Central memory CD8-positive, alpha-beta T cell (primary cell): Measurements from ENCODE around the gene LRRC2.

Experiments
- ATAC-seq: fragments of 150-1000 bp; cut with Tn5 transposase; replicated peaks from 2 replicates; pipeline ENCODE4 v1.10.0; 2022; ENCODE audit warnings: mild to moderate bottlenecking, moderate FRiP score, moderate number of reproducible peaks; ENCODE audit not compliant: poor library complexity, severe bottlenecking; ENCODE audit errors: extremely low read depth
- DNase-seq, 2 donors: peaks; one replicate each; pipeline ENCODE4 v3.0.0; 2021; ENCODE audit warnings: low spot score in 2 of 2
- H3K27ac Mint-ChIP-seq: one replicate; pipeline ENCODE4 v1.8.0; 2022; ENCODE audit warnings: low read depth, mild to moderate bottlenecking, moderate library complexity, mixed read lengths
- H3K27me3 Mint-ChIP-seq: one replicate; pipeline ENCODE4 v1.8.0; 2022; ENCODE audit warnings: mixed read lengths
- H3K36me3 Mint-ChIP-seq: one replicate; pipeline ENCODE4 v1.8.0; 2022; ENCODE audit warnings: mild to moderate bottlenecking, moderate library complexity, mixed read lengths; ENCODE audit not compliant: insufficient read depth
- H3K4me1 Mint-ChIP-seq: one replicate; pipeline ENCODE4 v1.8.0; 2022; ENCODE audit warnings: mixed read lengths
- H3K4me3 Mint-ChIP-seq: one replicate; pipeline ENCODE4 v1.8.0; 2022; ENCODE audit warnings: mild to moderate bottlenecking, moderate library complexity, mixed read lengths
- H3K9me3 Mint-ChIP-seq: one replicate; pipeline ENCODE4 v1.8.0; 2022; ENCODE audit warnings: mixed read lengths

Gene LRRC2, protein sequence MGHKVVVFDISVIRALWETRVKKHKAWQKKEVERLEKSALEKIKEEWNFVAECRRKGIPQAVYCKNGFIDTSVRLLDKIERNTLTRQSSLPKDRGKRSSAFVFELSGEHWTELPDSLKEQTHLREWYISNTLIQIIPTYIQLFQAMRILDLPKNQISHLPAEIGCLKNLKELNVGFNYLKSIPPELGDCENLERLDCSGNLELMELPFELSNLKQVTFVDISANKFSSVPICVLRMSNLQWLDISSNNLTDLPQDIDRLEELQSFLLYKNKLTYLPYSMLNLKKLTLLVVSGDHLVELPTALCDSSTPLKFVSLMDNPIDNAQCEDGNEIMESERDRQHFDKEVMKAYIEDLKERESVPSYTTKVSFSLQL

DNA sequence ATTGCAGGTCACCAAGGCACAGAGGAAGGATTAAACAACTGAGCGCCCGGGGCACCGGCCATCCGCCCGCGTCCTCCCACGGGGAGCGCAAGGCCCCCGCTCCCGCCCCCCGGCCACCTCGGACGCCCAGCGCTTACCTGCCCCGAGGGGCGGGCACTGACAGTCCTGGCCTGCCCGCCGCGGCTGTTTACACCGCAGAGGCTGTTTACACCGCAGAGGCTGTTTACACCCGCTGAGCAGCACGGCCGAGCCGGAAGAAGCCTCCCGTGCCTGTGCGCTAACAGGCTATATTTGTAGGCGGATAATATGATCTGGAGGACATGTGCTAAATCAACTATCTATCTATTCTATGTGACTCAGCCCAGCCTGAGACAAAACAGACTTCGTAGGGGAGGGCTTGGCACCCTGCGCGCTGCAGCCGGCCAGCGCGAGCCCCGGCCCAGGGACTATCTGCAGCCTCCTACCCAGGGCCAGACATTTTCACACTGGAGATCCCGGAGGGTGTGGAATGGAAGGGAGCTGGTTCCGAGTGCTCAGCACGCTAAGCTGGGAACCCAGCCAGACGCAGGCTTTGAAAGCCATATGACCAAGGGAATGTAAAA is at the start of gene LRRC2:
LRRC2 (minus strand) TSS at position 263 of the 602 bp plus-strand sequence. CDS start 14,711 bp downstream, outside the sequence.
- peaks cover 24% of the 10 kb centered on the region for H3K27me3 Mint-ChIP-seq
- peak within 1 kb of the TSS; percentile 68 for H3K4me3 Mint-ChIP-seq
- H3K9me3 Mint-ChIP-seq = no peaks in the 10 kb centered on the region
- no peaks in the 10 kb centered on the region for H3K36me3 Mint-ChIP-seq
- DNase-seq (no peak), ATAC-seq (peak; percentile 85)
- peaks cover 25% of the 10 kb centered on the region for H3K4me1 Mint-ChIP-seq
- no peak within 1 kb of the TSS for H3K27ac Mint-ChIP-seq

DNA sequence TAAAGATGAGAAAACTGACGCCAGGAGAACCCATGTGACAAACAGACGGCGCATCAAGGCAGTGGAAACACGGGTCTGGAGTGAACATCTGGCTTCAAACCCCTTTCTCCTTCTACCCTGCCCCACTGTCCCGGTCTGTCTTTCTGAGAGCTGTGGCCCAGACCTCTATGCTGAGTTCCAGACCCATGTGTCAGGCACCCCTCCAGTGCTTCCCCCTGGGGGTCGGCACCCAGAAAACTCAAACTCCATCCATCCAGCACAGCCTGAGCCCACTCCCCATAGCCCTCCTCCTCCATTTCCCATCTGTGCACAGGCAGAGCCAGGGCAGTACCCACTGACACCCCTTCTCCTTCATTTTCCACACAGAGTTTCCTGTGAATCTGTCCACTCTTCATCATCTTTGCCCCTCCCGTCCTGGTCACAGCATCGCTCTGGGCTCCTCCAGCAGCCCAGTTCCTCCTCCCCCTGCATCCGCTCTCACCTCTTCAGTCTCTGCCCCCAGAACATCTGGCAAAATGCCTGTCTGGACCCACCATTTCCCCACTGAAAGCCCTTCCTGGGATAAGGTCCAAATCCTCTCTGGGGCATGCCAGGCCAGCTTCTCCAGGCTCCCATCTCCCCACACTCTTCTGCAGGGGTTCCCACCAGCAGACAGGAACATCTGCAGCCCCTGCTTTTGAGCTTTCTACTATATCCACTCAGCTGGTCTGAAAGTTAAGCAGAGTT is 49.1 kb upstream of the LRRC2 start:
- Mint-ChIP-seq H3K27ac (no peak overlapping the region), H3K9me3 (no peaks in the 10 kb centered on the region), H3K4me3 (no peak overlapping the region), H3K27me3 (peaks cover 73% of the 10 kb centered on the region), H3K4me1 (no peaks in the 10 kb centered on the region), H3K36me3 (peaks cover 2% of the 10 kb centered on the region)
- no peak for DNase-seq
- ATAC-seq = no peak

DNA sequence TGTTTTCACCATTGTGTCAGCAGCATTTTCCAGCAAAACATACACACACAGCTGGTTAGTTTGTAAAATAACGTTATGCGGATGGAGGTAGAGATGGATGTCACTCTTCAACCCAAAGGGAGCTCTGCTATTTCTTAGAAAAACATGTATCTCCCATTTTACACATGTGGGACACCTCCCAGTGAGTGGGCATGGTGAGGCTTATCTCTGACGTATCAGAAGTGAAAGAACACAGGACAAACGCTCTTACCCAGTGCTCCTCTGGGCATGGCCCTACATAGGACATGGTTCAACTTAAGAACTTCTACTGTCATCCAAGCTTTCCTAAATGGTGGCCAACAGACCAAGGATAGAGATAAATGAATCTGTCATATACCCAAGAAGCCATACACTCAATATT is 48.3 kb upstream of the LRRC2 start:
- Mint-ChIP-seq H3K36me3 (peaks cover 2% of the 10 kb centered on the region), H3K27me3 (peaks cover 65% of the 10 kb centered on the region), H3K4me3 (no peak overlapping the region), H3K4me1 (no peaks in the 10 kb centered on the region), H3K27ac (no peak overlapping the region), H3K9me3 (no peaks in the 10 kb centered on the region)
- DNase-seq = no peak
- ATAC-seq = no peak

DNA sequence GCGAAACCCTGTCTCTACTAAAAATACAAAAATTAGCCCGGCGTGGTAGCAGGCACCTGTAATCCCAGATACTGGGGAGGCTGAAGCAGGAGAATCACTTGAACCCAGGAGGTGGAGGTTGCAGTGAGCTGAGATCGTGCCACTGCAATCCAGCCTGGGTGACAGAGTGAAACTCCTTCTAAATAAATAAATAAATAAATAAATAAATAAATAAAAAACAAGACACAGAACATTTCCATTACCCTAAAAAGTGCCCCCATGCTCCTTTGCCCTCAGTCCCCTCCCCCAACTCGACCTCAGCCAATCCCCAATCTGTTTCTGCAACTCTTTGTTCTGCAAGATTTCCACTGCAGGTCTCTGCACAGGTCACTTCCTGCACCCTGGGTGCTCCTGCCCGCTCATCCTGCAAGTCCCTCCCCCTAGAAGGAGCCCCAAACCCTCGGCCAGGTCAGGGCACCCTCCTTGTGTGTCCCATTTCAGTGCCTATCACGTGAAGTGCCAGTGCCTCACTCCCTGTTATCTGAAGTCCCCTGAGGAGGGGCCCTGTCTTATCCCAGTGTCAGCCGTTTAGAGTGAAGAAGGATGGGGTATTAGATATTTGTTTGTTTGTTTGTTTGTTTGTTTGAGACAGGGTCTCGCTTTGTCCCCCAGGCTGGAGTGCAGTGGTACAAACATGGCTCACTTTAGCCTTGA is 47.4 kb upstream of the LRRC2 start:
- Mint-ChIP-seq H3K27ac (no peak overlapping the region), H3K27me3 (peaks cover 56% of the 10 kb centered on the region), H3K36me3 (peaks cover 2% of the 10 kb centered on the region), H3K4me1 (no peaks in the 10 kb centered on the region), H3K4me3 (no peak overlapping the region), H3K9me3 (no peaks in the 10 kb centered on the region)
- DNase-seq (no peak), ATAC-seq (no peak)

DNA sequence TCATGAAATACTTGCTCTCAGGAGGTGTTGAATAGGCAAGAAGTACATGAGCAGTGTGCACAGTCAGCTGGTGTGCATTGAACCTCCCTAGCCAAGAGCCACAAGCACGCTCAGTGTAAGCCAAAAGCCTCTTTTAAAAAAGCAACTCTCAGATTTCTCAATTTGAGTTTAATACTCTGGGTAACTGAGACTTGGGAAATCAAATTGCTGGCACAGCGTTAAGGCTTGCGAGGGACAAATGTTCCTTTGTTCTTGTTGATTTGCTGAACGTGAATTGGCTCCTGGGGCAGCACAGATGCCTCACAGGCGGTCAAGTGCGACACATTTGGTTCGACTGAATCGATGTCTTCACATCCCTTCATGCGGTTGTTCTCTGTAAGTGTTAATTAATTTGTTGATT is 46.2 kb upstream of the LRRC2 start, which contains the start of gene FAM240A:
FAM240A (plus strand) TSS at position 202 of the 400 bp plus-strand sequence; CDS start at position 361, 159 bp downstream.
- no peak within 1 kb of the TSS for H3K4me3 Mint-ChIP-seq
- no peak within 1 kb of the TSS for H3K27ac Mint-ChIP-seq
- H3K27me3 Mint-ChIP-seq = peaks cover 54% of the 10 kb centered on the region
- ATAC-seq (no peak), DNase-seq (no peak)
- H3K9me3 Mint-ChIP-seq = no peaks in the 10 kb centered on the region
- no peaks in the 10 kb centered on the region for H3K4me1 Mint-ChIP-seq
- peaks cover 2% of the 10 kb centered on the region for H3K36me3 Mint-ChIP-seq

DNA sequence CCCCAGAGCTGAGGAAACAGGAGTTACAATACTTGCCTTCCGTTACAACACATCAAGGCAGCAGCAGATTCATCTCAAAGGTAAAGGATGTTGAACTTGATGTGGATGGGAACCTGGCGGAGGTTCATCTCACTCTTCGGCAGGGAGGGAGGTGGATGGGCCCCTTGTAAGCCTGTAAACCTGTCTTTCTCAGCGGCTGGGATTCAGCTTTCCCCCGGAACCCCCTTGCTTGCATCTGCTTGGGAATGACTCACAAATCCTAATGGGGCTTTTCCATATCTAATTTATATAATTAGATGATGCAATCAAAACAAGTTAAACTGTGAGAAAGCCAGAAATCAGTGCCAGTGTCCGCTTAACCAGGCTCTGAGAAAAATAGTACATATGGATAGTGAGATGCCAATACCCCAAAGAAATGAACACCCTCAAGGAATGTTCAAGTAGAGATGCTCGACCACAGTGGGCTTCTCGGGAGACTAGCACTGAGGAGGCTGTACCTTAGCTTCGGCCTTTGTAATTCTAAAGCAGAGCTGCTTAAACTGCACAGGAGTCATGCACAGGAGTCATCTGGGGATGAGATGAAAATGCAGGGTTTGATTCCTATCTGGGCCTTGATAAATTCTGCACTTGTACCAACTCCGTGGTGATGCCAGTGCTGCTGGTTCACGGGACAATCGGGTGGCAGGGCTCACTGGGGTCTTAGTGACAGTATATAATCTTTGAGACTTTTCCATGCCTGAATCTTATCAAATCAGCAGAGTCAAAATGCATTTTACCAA is 44.0 kb upstream of the LRRC2 start:
- H3K27me3 Mint-ChIP-seq = peaks cover 37% of the 10 kb centered on the region
- no peaks in the 10 kb centered on the region for H3K4me1 Mint-ChIP-seq
- peaks cover 2% of the 10 kb centered on the region for H3K36me3 Mint-ChIP-seq
- no peak overlapping the region for H3K4me3 Mint-ChIP-seq
- no peak overlapping the region for H3K27ac Mint-ChIP-seq
- no peaks in the 10 kb centered on the region for H3K9me3 Mint-ChIP-seq
- ATAC-seq = no peak
- no peak for DNase-seq

DNA sequence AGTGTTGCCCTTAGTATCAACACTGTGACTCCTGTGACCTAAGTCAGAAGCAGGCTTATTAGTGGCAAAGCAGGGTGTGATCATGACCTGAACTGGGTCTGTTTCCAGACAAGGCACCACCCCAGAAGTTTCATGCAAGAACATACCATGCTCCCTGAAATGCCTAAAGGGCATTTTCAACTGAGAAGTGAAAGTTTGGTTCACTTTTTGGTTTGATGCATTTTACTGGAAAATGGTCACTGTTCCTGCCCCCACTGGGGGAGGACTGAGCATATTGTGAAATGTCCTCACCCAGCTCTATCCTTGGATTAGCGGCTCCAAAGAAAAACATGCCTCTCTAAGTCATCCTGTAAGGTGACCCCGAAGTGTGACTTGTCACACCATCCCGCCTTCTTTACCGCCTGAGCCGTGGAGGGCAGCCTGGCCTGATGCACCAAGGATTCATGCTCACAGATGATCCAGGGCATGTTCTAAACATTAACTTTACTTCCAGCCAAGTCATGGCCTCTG is 43.2 kb upstream of the LRRC2 start:
- Mint-ChIP-seq H3K27me3 (peaks cover 32% of the 10 kb centered on the region), H3K36me3 (peaks cover 2% of the 10 kb centered on the region), H3K4me3 (no peak overlapping the region), H3K4me1 (no peaks in the 10 kb centered on the region), H3K27ac (no peak overlapping the region), H3K9me3 (no peaks in the 10 kb centered on the region)
- no peak for DNase-seq
- no peak for ATAC-seq

DNA sequence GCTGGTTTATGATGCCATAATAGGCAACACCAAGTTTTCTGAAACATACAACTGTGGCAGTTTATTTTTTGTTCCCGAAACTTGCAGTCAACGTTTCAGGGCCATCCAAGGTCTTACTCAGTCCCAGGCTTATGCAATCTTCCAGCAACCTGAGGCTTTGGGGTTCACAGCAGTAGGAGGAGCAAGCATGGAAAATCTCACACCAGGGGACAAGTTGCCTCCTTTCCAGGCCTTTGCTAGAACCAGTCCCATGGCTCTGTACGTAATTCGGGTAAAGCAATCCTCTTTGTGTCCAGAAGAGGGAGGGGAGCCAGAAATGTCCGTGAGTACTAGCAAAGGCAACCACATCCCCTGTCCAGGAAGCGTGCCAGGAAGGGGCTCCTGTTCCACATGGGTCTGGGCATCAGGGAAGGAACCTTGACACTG is 41.5 kb upstream of the LRRC2 start:
- H3K4me1 Mint-ChIP-seq = no peaks in the 10 kb centered on the region
- peaks cover 18% of the 10 kb centered on the region for H3K27me3 Mint-ChIP-seq
- no peak overlapping the region for H3K27ac Mint-ChIP-seq
- ATAC-seq = no peak
- DNase-seq = no peak
- H3K4me3 Mint-ChIP-seq = no peak overlapping the region
- H3K9me3 Mint-ChIP-seq = no peaks in the 10 kb centered on the region
- H3K36me3 Mint-ChIP-seq = peaks cover 2% of the 10 kb centered on the region

DNA sequence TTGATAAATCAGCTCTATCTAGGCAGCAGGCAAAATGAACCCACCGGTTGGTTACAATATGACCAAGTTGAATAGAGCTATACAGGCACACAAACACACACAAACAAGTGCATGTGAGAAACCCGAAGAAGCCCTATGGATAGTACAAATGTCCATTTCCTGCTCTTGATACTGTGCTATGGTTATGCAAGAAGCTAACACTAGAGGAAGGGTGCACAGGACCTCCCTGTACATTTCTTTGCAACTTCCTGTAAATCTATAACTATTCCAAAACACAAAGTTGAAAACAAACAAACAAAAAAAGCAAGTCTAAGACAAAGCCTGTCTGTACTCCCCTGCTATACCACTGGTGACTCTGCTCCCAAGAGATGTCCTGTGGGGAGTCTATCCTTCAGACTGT is 38.0 kb upstream of the LRRC2 start:
- H3K27me3 Mint-ChIP-seq = no peaks in the 10 kb centered on the region
- no peak overlapping the region for H3K4me3 Mint-ChIP-seq
- no peaks in the 10 kb centered on the region for H3K36me3 Mint-ChIP-seq
- H3K27ac Mint-ChIP-seq = no peak overlapping the region
- no peaks in the 10 kb centered on the region for H3K9me3 Mint-ChIP-seq
- no peaks in the 10 kb centered on the region for H3K4me1 Mint-ChIP-seq
- DNase-seq (no peak), ATAC-seq (no peak)

DNA sequence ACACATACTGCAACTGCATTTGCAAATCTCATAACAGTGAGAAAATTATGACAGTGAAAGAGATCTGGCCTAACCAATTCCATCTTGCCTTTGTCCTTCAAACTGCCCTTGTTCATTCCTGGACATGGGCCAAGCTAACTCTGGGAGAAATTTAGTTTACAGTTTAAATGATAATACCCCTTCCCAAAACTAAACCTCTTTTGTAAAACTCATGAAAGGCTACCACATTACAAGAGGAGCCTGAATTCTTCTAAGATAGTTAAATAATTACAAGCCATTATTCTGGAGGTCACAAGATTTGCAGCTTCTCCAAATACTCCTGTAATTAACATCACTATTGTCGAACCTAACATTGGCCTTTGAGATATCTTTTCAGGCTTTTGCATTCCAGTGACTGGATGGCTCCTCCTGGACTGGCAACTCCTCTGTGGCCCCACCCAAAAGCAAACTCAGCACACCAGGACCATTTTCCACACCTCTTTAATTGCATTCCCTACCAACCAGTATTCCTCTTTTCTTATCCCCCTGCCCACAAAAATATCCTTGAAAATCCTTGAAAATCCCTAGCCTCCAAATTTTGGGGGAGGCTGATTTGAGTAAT is 37.4 kb upstream of the LRRC2 start:
- no peak for DNase-seq
- Mint-ChIP-seq H3K36me3 (no peaks in the 10 kb centered on the region), H3K4me1 (no peaks in the 10 kb centered on the region), H3K9me3 (no peaks in the 10 kb centered on the region), H3K27me3 (no peaks in the 10 kb centered on the region), H3K4me3 (no peak overlapping the region), H3K27ac (no peak overlapping the region)
- no peak for ATAC-seq

DNA sequence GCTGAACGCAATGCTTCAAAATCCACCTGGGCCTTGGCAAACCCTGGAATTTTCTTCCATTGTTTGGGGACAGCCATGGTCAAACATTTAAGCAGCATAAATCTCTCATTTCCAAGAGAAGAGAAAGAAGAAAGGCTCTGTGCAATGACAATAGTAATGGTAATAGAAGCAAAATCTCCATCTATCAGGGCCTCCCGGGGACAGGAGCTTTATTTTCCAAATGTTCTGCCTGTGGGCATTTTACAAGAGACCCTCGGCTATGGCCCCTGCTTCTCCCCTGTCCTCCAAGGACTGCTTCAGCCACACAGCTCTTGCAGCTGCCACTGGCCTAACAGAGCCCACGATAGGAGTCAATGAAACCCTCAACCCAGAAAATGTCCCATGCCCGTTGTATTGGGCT is 33.5 kb upstream of the LRRC2 start:
- H3K27ac Mint-ChIP-seq = no peak overlapping the region
- no peaks in the 10 kb centered on the region for H3K4me1 Mint-ChIP-seq
- ATAC-seq (no peak), DNase-seq (no peak)
- no peaks in the 10 kb centered on the region for H3K9me3 Mint-ChIP-seq
- H3K4me3 Mint-ChIP-seq = no peak overlapping the region
- H3K36me3 Mint-ChIP-seq = no peaks in the 10 kb centered on the region
- no peaks in the 10 kb centered on the region for H3K27me3 Mint-ChIP-seq
